SW480 (cell line): ENCODE data around the gene TRIM14.
"Not testable (repeated sequence)": the region's sequence is repeated elsewhere in the genome, so short reads cannot be mapped to it uniquely, and the experiment has no call there.

Experiments used
- DNase-seq: peaks from one replicate; pipeline ENCODE4 v3.0.0-alpha.2; 2016; ENCODE audit warnings: low spot score

The TRIM14 gene

DNA sequence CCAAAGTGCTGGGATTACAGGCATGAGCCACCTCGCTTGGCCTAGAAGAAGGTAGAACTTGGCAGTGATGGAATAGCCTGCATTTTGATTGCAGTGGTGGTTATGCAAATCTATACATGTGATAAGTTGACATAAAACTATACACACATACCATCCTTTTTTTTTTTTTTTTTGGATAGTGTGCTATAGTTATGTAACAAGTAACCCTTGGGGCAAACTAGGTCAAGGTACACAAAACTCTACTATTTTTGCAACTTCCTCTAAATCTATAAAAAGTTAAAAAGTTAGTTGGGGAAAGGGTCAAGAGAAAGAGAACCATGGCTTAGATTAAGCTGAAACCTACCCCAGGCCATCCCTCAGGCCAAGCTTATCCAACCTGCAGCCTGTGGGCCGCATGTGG lies 11.1 kb downstream of the TRIM14 start:
- no peak for DNase-seq

GRCh38 chr9:98105006-98105405 lies 14.0 kb downstream of the TRIM14 start:
- no peak for DNase-seq

GRCh38 chr9:98104445-98104881 lies 14.6 kb downstream of the TRIM14 start:
- no peak for DNase-seq

- no peak for DNase-seq
Measured at GRCh38 chr9:98101868-98102273, 17.2 kb downstream of the TRIM14 start.

- DNase-seq, result no peak
Measured at GRCh38 chr9:98101416-98101815, 17.6 kb downstream of the TRIM14 start.

GRCh38 chr9:98100456-98100855 lies 18.6 kb downstream of the TRIM14 start:
- DNase-seq, result no peak

DNA sequence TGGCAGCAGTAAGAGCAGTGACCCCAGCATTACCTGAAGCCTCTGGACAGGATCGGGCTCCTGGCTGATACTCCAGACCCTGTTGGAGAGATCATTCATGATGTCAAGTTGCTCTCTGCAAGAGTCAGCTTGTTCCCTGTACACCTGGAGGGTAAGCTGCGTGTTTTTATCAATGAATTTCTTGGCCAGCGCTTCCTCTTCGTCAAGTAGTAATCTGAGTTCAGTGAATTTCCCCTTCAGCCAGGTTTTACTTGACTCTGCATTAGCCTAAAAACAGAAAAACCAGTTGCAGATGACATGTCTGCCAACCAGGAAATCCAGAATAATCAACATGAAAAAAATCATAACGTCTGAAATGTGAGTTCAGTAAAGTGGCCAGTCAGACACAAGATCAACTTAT lies 19.1 kb downstream of the TRIM14 start:
- no peak for DNase-seq

GRCh38 chr9:98099346-98099745 lies 19.7 kb downstream of the TRIM14 start:
- no peak for DNase-seq

GRCh38 chr9:98097836-98098235 lies 21.2 kb downstream of the TRIM14 start:
- no peak for DNase-seq

DNA sequence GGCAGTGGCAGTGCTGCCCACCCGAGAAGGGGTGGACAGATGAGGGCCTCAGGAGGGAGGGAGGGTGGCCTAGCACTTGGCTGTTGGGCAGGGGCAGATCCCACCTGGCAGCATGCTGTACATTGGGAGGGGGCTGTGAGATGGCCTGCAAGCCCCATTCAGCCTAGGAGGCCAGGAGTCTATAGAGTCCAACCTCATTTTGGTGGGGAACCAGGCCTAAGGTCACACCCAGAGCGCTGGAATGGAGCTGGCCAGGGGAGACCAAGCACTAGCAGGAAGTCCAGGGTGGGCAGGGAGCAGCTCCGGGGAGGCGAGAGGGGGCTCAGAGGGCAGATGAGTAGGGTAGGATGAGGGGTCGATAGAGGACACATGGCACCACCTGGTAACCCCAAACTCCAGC lies 22.9 kb downstream of the TRIM14 start:
- DNase-seq, result no peak

DNA sequence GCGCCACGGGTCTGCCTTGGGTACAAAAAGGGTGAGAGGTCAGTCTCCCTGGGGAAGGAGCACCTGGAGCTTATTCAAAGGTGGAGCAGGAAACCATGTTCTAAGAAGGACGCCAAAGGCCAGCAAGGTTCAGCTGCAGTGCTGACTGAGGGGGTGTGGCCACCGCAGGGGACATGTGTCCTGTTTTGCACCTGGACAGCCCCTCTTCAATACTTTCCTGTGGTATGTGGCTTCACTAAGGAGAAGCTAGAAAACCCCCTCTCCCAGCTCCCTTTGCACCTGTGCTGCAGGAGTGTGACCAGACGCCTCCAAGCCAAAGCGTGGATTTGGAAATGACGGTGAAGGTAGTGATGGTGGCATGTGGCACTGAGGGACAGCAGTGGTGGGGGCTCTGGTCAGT lies 23.6 kb downstream of the TRIM14 start:
- DNase-seq, result no peak

- DNase-seq, result no peak
Measured at GRCh38 chr9:98094851-98095250, 24.2 kb downstream of the TRIM14 start.

DNA sequence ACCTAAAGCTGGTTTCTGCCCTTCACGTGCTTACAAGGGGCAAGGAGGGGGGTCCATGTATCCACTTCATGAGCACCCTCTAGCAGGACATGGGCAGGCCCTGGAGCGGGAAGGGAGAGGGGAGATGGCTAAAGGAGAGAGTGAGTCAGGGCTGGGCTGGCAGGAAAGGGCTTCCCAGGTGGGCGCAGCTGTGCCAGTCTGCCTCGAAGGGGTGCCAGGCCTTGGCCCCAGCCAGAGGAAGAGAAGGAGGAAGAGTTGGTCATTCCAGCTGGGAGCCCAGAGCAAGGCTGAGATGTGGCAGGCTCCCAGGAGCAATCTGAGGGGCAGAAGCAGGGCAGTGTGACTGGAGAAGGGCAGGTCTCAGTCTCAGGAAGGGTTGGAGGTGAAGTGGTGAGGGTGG lies 24.7 kb downstream of the TRIM14 start:
- DNase-seq, result no peak

DNA sequence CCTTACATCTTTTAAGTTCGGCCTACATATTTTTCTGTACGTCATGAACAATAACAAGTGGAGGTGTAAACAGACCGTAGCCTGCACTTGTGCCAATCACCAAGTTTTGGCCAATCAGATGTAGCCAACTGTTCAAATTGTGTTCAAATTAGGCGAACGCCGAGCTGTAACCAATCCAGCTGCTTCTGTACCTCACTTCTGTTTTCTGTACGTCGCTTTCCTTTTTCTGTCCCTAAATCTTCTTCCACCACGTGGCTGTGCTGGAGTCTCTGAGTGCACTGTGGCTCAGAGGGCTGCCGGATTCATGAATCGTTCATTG lies 26.4 kb downstream of the TRIM14 start:
- DNase-seq, result no peak

GRCh38 chr9:98091735-98092612 lies 27.0 kb downstream of the TRIM14 start:
- no peak for DNase-seq

DNA sequence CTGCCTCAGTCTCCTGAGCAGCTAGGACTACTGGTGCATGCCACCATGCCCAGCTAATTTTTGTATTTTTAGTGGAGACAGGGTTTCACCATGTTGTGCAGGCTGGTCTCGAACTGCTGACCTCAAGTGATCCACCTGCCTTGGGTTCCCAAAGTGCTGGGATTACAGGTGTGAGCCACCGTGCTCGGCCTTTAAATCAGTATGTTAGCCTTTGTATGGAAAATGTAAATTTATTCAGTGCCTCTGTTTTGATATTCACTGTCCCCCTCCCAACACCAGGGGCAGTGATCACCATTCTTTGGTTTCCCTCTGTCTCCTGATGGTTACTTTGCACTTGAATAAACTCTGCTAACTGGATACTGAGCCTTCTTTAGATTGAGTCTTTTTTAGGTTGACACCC lies 28.3 kb downstream of the TRIM14 start:
- not testable (repeated sequence) for DNase-seq

GRCh38 chr9:98087420-98088354 lies 31.3 kb downstream of the TRIM14 start:
- DNase-seq, result no peak

DNA sequence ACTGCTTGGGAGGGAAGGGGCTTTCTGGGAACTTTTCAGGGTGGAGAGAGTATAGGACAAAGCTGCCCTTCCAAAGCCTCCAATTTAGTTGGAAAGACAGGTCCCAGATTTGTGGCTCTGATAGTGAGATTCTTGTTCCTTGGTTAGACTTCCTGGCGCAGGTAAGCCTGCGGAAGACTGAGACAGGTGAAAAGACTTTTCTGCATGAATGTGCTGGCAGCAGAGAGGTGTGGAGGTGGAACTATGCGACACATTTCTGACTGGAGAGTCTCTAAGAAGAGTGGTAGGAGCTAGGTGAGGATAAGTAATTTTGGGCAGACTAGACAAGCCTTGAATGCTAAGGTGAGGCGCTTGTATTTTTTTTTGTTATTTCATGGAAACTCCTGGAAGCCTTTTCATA lies 32.6 kb downstream of the TRIM14 start:
- DNase-seq, result no peak

DNA sequence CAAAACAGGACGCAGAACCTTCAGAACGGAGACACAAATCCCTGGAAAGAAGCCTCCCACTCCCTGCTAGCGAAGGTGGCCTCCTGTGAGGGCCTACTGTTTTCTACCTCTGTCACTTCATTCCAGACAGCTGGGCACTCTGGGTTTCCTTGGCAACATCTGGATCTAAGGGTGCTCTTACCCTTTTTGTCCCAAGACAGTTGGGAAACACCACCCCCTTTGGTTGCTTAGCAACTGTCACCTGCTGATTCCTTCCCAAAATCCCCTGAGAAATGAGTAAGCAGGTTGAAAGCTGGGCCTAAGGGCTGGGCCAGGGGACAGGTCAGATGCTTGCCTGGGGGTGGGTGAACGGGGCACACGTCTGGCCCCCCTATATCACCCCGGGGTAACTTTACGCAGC lies 33.1 kb downstream of the TRIM14 start:
- DNase-seq, result no peak

- DNase-seq, result no peak
Measured at GRCh38 chr9:98085058-98085457, 34.0 kb downstream of the TRIM14 start.

- DNase-seq, result no peak
Measured at GRCh38 chr9:98084396-98084795, 34.6 kb downstream of the TRIM14 start.

- no peak for DNase-seq
Measured at GRCh38 chr9:98083566-98084183, 35.3 kb downstream of the TRIM14 start.

DNA sequence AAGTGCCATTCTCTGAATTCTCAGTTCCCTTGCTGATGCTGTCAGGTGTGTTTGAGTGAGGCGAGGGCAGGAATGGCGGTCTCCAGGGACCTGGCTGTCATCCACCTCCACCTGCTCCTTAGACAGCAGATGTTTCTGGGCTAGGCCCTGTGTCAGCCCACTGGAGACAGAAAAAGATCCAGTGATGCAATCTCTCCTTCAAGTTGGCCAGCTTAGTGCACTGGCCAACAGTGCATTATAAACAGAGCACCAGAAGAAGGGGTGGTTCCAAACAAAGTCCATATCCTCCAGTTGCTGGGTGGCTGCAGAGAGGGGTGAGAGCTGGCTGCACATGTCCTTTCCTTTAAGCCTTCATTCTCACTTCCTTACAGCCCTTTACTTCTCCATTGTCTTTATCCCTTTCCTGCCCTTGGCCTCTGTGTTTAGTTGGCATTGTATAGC lies 35.9 kb downstream of the TRIM14 start:
- no peak for DNase-seq
